T1000 (cell line): ENCODE measurements around the gene MRPL12.

Experiments
- DNase-seq: peaks from one replicate; lab custom pipeline; 2025; ENCODE audit warnings: mixed read lengths; lab: John Stamatoyannopoulos, UW

The MRPL12 gene

GRCh38 chr17:81740395-81740961 lies 37.3 kb downstream of the MRPL12 start:
- no peak for DNase-seq

- DNase-seq: no peak
Measured at GRCh38 chr17:81741049-81741593, 38.0 kb downstream of the MRPL12 start.

GRCh38 chr17:81741594-81742452 lies 38.7 kb downstream of the MRPL12 start:
- no peak for DNase-seq
